Sigmoid colon (tissue), 7 donors: ENCODE measurements around the gene UBL3. TPM values are rescaled to one million over a fixed set of nuclear protein-coding genes. Genes with fewer than 3 reads are reported as not detected.

Source experiments
- DNase-seq: peaks from one replicate; pipeline ENCODE4 v3.0.0-alpha.2; 2019
- H3K27ac ChIP-seq, 4 donors: fragments of 200-600 bp; sonication (generic); one replicate each; pipeline ENCODE4 v1.5.1; 2016 to 2019; ENCODE audit warnings: mild to moderate bottlenecking in 1 of 4
- H3K27me3 ChIP-seq, 3 donors: fragments of 200-600 bp; sonication (generic); one replicate each; pipeline ENCODE4 v1.5.1; 2019; ENCODE audit warnings: mild to moderate bottlenecking in 1 of 3
- H3K36me3 ChIP-seq, 4 donors: fragments of 200-600 bp; sonication (generic); one replicate each; pipeline ENCODE4 v1.5.1; 2016 to 2019
- H3K4me1 ChIP-seq, 4 donors: fragments of 200-600 bp; sonication (generic); one replicate each; pipeline ENCODE4 v1.5.1; 2017 to 2019
- H3K4me3 ChIP-seq, 4 donors: fragments of 200-600 bp; sonication (generic); one replicate each; pipeline ENCODE4 v1.5.1; 2017 to 2019; ENCODE audit warnings: mild to moderate bottlenecking in 2 of 4, moderate library complexity in 1 of 4
- H3K9me3 ChIP-seq, 4 donors: fragments of 200-600 bp in 3 of 4; sonication (generic) in 3 of 4; one replicate each; pipeline versions ENCODE4 v1.5.1 to v1.6.1; 2013 to 2019
- EP300 ChIP-seq, 4 donors: sonication (generic); formaldehyde crosslinking; IDR thresholded peaks; one replicate each; pipeline ENCODE4 v1.6.1; 2017; ENCODE audit warnings: antibody characterized with exemption in 4 of 4
- POLR2A ChIP-seq, 2 donors: fragments of 450-650 bp; IDR thresholded peaks; one replicate each; pipeline ENCODE4 v1.6.1; 2016; ENCODE audit warnings: antibody characterized with exemption in 2 of 2, mild to moderate bottlenecking in 2 of 2, moderate library complexity in 2 of 2
- POLR2AphosphoS5 ChIP-seq, 4 donors: sonication (generic); formaldehyde crosslinking; IDR thresholded peaks; one replicate each; pipeline ENCODE4 v1.6.1; 2017; ENCODE audit warnings: antibody characterized with exemption in 4 of 4
- WGBS, 2 donors: extraction: QIAGEN DNeasy Blood & Tissue Kit; methylation state at CpG; one replicate each; pipeline ENCODE4 v1.1.7; 2013; 5-methylcytosine and 5-hydroxymethylcytosine counted together
- intact Hi-C: fragments of 100-400 bp; cut with DNase I; formaldehyde crosslinking; loops from one replicate; pipeline ENCODE4 v1.15.1; 2023
- polyA plus RNA-seq, 3 donors: library from polyadenylated mRNA; stranded (reverse); fragments of 200-250 nt; gene quantifications; one replicate each; pipeline ENCODE4 v1.2.3, GENCODE V29; 2013
- total RNA-seq, 4 donors: library from RNA; depleted of rRNA; stranded (reverse); fragments of >200 nt; gene quantifications; one replicate each; pipeline ENCODE4 v1.1.0, GENCODE V29; 2016
- TF ChIP-seq, protein P1 (sequence below), 4 experiments: fragments of 450-650 bp in 3 of 4; fragments of 200-600 bp in 1 of 4; IDR thresholded peaks; one replicate each; pipeline ENCODE4 v1.5.1; 2016 to 2019; ENCODE audit warnings: antibody characterized with exemption in 4 of 4, mild to moderate bottlenecking in 3 of 4, moderate library complexity in 2 of 4
- donor health status: healthy with polysubstance abuse.
- donor health status: Bipolar disorder and iron deficiency.
- donor health status: healthy.

The UBL3 gene
- total and polyA plus RNA-seq, 7 donors = 19.1 to 48.6 (median 41.1) TPM

DNA sequence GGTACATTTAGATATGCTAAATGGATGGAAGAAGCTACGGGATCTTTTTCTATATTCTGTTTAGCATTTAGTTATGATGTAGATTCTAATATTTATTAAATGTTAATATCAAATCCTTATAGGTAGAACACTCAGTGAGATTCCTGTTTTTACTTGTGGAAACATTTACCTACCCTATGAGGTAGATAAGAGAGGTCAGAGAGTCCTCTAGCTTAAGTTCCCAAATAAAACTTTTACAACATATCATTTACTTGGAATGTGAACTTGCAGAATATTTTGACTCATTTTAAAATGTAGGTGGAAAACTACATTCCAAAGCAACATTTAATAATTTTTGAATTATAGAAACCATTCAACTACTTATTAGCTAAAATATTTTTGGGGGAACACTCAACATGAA lies 63.7 kb downstream of the UBL3 start:
- TF ChIP-seq POLR2AphosphoS5 (IDR thresholded peaks at IDR 0.05) (no peak), EP300 (IDR thresholded peaks at IDR 0.05) (no peak), POLR2A (IDR thresholded peaks at IDR 0.05) (no peak)
- TF ChIP-seq, protein P1, sequence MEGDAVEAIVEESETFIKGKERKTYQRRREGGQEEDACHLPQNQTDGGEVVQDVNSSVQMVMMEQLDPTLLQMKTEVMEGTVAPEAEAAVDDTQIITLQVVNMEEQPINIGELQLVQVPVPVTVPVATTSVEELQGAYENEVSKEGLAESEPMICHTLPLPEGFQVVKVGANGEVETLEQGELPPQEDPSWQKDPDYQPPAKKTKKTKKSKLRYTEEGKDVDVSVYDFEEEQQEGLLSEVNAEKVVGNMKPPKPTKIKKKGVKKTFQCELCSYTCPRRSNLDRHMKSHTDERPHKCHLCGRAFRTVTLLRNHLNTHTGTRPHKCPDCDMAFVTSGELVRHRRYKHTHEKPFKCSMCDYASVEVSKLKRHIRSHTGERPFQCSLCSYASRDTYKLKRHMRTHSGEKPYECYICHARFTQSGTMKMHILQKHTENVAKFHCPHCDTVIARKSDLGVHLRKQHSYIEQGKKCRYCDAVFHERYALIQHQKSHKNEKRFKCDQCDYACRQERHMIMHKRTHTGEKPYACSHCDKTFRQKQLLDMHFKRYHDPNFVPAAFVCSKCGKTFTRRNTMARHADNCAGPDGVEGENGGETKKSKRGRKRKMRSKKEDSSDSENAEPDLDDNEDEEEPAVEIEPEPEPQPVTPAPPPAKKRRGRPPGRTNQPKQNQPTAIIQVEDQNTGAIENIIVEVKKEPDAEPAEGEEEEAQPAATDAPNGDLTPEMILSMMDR (IDR thresholded peaks at IDR 0.05) = no peak
- Histone ChIP-seq H3K27ac (no peak overlapping the region), H3K4me1 (no peaks in the 10 kb centered on the region)

DNA sequence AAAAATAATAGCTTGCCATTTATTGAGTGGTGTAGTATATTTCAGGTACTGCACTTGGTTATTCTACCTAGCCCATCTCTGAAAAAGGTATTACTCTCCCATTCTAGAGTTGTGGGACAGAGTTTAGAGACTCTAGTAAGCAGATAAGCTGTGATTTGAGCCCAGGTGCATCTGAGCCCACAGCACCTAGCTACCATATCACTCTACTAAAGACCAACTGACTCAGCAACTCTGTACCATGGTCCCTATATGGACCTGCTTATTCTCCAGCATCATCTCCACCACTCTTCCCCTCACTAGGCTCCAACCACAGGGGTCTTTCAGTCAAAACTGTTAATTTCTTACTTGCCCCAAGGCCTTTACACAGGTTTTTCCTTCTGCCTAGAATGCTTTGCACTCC lies 64.4 kb downstream of the UBL3 start:
- Histone ChIP-seq H3K27ac (no peak overlapping the region), H3K36me3 (no peaks in the 10 kb centered on the region), H3K4me3 (no peak overlapping the region), H3K4me1 (peaks cover 0 to 6% (median 2%) of the 10 kb centered on the region in 4 donors), H3K27me3 (no peaks in the 10 kb centered on the region), H3K9me3 (no peaks in the 10 kb centered on the region)
- TF ChIP-seq POLR2AphosphoS5 (IDR thresholded peaks at IDR 0.05) = no peak
- TF ChIP-seq POLR2A (IDR thresholded peaks at IDR 0.05) = no peak
- TF ChIP-seq EP300 (IDR thresholded peaks at IDR 0.05) = no peak
- TF ChIP-seq, protein P1 (IDR thresholded peaks at IDR 0.05) = no peak
- intact Hi-C loops = no loop called here
- DNase-seq = no peak

More for the DNA sequence above, 63.7 kb downstream of the UBL3 start:
- no peaks in the 10 kb centered on the region for H3K36me3 ChIP-seq
- DNase-seq = no peak
- intact Hi-C loops = no loop called here
- H3K27me3 ChIP-seq = no peaks in the 10 kb centered on the region
- H3K9me3 ChIP-seq = no peaks in the 10 kb centered on the region
- H3K4me3 ChIP-seq = no peak overlapping the region
- 23 to 75% methylated on average over 1 of the region's 1 CpG for WGBS, 2 donors

DNA sequence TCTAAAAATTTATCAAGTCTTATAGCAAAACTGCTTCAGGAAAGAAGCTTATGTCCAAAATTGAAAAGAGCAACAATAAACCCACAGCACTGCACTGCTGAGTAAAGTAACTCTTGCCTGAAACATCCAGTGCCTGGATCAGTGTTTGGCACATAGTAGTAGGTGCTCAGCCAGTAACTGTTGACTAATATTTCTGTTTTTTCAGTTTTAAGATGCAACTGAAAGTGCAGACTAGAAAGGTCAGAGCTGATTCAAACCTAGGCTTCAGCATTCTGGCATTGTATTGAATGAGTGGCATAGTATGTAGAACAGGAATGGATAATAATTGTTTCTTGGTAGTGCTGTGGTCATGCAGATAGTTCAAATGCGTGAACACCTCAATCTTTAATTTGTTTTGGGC lies 67.6 kb downstream of the UBL3 start:
- H3K9me3 ChIP-seq = no peaks in the 10 kb centered on the region
- no peak overlapping the region for H3K4me3 ChIP-seq
- no peaks in the 10 kb centered on the region for H3K27me3 ChIP-seq
- WGBS, 2 donors = 95 to 96% methylated on average over 1 of the region's 1 CpG
- peaks cover 0 to 11% (median 7%) of the 10 kb centered on the region in 4 donors for H3K4me1 ChIP-seq
- intact Hi-C loops = no loop called here
- DNase-seq = no peak
- no peak overlapping the region for H3K27ac ChIP-seq
- no peaks in the 10 kb centered on the region for H3K36me3 ChIP-seq
- TF ChIP-seq POLR2A (IDR thresholded peaks at IDR 0.05) = no peak
- TF ChIP-seq POLR2AphosphoS5 (IDR thresholded peaks at IDR 0.05) = no peak

DNA sequence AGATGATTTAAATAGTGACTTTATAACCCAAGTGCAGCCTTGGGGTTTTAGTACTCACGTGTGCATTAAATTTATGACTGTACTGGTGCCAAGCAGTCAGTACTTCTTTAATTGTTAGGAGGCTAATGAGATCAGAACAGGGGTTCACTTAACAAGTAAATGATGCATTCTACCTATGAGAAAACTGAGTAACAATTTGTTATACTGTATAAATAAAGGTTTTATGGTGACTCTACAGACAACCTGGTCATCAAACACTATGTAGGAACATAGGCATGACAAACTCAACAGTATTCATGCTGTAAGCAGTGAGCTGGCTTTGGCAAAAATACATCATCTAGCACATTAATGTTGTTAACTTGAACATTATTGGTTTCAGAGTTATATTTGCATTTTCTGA lies 75.6 kb downstream of the UBL3 start:
- H3K4me3 ChIP-seq = no peak overlapping the region
- 61 to 72% methylated on average over 1 of the region's 1 CpG for WGBS, 2 donors
- no peaks in the 10 kb centered on the region for H3K36me3 ChIP-seq
- H3K4me1 ChIP-seq = no peaks in the 10 kb centered on the region
- no peaks in the 10 kb centered on the region for H3K9me3 ChIP-seq
- DNase-seq = no peak
- TF ChIP-seq EP300 (IDR thresholded peaks at IDR 0.05) = no peak
- no peak for TF ChIP-seq POLR2AphosphoS5 (IDR thresholded peaks at IDR 0.05)
- TF ChIP-seq POLR2A (IDR thresholded peaks at IDR 0.05) = no peak
- TF ChIP-seq, protein P1 (IDR thresholded peaks at IDR 0.05) = no peak
- H3K27ac ChIP-seq = no peak overlapping the region
- no peaks in the 10 kb centered on the region for H3K27me3 ChIP-seq
- intact Hi-C loops = loop anchor here (5.0 to 10.0 kb wide), 2 partner anchors 72 to 150 kb away; no protein-coding TSS in a partner anchor

DNA sequence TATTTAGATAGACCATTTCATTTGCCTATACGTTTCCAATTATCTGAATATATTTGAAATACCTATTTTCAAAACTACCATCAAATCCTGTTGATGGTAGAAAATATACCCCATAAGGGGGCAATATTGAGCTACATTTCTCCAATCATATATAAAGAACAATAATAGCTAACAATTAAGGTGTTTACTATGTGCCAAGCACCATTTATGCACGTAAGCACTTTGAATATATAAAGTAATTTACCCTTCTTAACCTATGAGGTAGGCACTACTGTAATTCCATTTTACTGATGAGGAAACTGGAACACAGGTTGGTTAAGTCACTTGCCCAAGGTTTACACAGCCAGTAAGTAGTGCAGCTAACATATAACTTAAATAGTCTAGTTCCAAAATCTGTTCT lies 79.2 kb downstream of the UBL3 start:
- Histone ChIP-seq H3K36me3 (peaks cover 0 to 12% (median 0%) of the 10 kb centered on the region in 4 donors), H3K4me1 (no peaks in the 10 kb centered on the region), H3K4me3 (no peak overlapping the region), H3K9me3 (no peaks in the 10 kb centered on the region), H3K27me3 (no peaks in the 10 kb centered on the region), H3K27ac (no peak overlapping the region)
- DNase-seq = no peak
- whole genome bisulfite sequencing, 2 donors = 17 to 63% methylated on average over 2 of the region's 2 CpGs
- intact Hi-C loops = loop anchor here (10.0 kb wide), 1 partner anchor 154 kb away; no protein-coding TSS in a partner anchor
- TF ChIP-seq POLR2A (IDR thresholded peaks at IDR 0.05) = no peak
- TF ChIP-seq, protein P1 (IDR thresholded peaks at IDR 0.05) = peak in 2 of 4 experiments; percentile 24 to 47
